D341Med (cell line): ENCODE data around the gene CAMK4.
A peak's percentile ranks its signal among the peaks of the same experiment; 100 is the strongest.
"Not testable (repeated sequence)": the region's sequence is repeated elsewhere in the genome, so short reads cannot be mapped to it uniquely, and the experiment has no call there.

Experiments used
- DNase-seq: peaks from one replicate; pipeline ENCODE4 v3.0.0; 2012; ENCODE audit warnings: low spot score

The CAMK4 gene

GRCh38 chr5:111257610-111258009, 33.4 kb downstream of the CAMK4 start:
- DNase-seq: not testable (repeated sequence)

DNA sequence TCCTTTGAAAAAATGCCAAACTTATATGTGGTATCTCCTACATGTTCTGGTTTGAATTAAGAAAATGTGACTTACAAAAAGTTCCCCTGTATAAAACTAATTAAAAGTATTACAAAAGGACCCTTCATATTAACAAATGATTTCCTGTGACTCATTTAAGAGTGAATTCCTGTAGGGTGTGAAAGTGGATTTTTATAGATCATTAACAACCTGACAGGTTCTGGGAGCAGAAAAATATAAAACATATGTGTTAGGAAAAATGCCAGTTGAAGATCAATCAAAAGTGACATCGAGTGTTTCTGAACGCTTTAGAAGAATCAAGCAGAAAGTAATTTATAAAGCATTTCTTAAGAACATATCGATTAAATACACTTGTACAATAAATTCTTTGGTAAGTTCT, 35.5 kb downstream of the CAMK4 start:
- no peak for DNase-seq

- DNase-seq: no peak
Observed at GRCh38 chr5:111261610-111262009, 37.4 kb downstream of the CAMK4 start.

DNA sequence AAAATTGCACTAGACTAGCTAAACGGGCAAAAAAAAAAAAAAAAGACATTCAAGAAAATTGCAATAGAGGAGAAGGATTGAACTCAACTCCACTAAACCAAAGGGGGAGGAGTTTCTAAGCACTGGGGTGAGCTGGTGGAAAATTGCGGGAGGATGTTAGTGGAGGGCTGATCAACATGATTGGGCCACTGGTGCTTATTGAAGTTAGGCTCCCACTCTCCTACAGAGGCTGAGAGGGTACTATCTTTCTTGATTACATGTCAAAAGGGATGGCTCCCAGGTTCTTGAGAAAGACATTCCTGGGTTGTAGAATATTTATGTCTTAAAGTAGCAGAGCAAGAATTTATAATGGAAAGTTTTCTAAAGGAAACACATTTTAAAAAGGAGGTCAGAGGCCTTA, 38.0 kb downstream of the CAMK4 start:
- DNase-seq: no peak

GRCh38 chr5:111262815-111263214, 38.6 kb downstream of the CAMK4 start:
- DNase-seq: no peak

- no peak for DNase-seq
Observed at GRCh38 chr5:111266491-111266890, 42.3 kb downstream of the CAMK4 start.

DNA sequence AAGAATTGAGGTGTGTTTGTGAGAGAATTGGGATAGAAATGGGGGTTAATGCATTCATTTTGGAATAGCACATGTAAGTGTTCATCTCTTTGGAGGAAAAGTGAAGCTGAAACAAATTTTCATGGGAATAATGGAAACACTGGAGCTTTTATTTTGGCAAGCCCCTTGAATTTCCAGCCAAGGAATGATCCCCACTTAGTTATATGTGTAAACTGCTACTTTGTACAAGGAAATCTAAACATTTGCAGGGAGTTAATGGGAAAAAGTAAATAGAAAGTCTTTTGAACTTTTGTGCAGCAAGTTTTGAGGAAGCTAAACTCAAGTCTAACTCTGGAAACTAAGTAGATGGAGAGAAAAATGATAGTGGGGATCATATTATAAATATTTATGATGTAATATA, 44.1 kb downstream of the CAMK4 start:
- DNase-seq: no peak

DNA sequence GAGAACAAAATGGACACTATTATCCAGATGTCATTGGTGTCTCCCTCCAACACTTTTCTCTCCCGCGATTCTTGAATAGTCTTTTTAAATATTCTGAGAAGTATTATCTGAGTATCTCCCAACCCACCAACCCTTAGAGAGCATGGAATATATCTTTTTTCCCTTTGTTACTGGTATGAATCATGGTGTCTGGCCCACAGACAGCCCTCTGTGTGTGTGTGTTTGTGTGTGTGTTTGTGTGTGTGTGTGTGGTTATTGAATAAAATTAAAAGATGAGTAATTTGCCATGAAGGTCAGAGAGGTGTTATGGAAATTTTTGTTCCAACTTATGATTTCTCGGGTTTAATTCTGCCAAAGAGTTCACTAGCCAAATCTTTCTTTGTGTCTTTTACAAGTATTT, 47.7 kb downstream of the CAMK4 start:
- no peak for DNase-seq

GRCh38 chr5:111277061-111277460, 52.9 kb downstream of the CAMK4 start:
- no peak for DNase-seq

DNA sequence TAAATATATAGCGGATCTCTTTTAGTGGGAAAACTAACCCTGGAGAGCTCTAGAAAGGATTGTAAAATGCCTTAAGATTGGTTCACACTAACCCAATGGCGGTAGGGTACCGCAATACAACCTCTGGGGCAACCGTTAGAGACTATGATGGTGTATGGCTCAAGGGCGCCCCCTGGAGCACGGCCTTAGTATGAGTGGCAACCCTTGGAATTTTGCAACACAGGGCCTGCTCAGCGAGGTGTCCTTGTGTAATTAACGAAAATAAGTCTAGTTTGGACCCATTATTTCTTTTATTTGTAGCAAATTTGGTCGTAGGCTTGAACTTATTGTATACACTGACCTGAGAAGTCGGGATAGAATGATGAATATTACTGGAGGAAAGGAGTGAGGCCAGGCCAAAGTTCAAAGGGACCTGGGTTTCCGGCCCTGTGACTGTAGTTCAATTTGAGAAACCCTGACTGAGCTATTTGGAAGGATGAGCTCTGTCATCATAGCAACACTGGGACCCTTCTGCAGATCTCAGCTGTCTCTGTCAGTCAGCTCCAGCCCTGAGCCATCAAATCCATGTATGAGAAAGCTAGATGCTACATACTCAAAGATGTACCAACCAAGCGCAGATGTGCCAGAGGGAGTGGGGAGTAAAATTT, 54.8 kb downstream of the CAMK4 start:
- peak; percentile 72 for DNase-seq

DNA sequence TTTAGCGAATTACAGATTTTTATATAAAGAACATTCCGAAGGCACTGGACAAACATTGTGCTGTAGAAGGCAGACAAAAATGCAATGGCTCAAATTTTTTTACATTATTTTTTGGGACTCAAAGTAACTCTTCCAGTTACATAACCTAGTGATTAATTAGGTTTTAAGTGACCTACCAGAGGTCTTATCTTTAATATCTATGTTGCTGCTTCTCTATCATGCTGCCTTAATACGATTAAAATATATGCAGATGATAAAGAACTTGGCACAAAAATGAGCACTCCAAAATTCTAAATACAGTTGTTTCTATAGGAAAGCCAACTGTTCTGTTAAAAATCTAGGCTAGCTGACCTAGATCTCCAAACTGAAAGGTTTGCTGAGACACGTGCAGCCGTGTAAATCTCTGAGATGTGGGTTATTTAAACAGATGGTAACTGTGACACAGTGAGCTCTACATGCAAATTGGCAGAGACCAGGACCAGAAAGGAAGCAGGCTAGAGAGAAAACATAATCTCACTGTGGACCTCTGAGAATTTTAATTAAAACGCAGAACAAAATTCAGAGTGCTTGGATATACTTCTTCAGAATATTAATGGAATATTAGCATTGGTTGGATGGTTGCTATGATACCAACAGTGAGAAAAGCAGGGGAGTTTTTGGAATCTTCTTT, 56.2 kb downstream of the CAMK4 start:
- no peak for DNase-seq

- no peak for DNase-seq
Observed at GRCh38 chr5:111282798-111283197, 58.6 kb downstream of the CAMK4 start.

DNA sequence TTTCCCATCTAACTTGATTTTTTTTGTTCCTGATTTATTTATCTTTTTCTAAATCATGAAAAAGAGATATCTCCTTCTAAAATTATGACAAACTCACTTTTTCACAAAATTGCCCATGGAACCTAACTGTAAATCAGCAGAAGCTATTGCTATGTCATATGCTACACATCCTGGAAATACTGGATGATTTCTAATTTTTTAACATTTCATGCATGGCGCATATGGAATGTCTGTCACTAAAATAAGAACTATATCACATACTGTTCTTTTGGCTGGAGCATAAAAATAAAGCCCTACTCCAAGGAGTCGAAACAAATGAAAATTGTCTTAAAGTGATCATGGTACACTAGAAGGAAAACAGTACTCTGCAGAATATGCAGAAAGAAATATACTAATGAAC, 60.6 kb downstream of the CAMK4 start:
- DNase-seq: no peak

DNA sequence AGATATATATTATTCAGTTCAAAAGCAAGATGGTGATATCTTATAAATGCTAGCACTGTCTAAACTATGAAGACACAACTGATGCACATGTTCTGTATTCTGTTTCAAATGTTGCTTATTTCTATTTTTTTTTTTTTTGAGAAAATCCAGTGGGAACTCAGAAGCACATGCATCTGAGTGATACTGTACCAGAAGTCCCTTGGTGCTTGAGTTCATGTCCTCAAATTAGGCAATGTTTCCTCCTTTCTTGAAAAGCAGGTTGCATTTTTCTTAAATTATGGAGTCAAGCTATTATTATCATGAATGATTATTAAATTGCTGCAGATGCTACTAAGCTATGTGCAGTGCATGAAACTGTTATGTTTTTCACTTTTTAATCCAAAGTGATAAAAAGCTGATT, 70.4 kb downstream of the CAMK4 start:
- DNase-seq: no peak

DNA sequence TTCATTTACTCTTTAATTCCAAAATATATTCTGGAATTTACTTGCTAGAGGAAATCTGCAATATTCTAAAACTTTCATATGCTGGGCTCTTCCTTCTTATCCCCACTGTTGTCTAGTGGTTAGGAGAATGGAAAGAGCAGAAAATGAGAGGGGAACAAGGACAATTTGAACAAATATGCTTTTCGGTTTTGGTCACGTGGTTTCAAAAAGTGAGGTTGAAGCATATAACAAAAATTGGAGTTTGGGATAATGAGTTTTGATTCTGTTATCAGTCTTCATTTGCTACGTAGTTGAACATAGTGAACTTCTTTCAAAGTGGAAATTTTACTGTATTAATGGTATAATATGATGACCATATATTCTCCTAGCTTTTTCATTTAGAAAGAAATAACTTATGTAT, 71.5 kb downstream of the CAMK4 start:
- no peak for DNase-seq

GRCh38 chr5:111296570-111296969, 72.4 kb downstream of the CAMK4 start:
- DNase-seq: no peak

DNA sequence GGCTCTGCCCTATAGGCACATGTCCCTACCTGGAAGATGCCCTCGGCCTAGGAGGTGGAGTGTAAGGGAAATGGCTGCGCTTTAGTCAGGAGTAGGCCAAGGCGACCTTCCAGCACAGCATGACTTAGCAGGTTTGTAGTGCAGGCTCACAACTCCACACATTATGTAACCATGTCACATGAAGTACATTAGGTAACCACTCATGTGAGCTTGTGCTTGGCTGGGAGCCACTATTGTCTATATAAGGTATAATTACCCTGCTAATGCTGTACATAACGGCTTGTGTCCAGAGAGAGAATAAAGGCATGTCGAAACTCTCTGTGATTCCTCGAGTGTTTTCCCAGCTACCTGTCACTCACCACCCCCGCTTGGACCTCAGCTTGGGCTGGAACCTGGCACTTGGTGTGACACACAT, 74.9 kb downstream of the CAMK4 start:
- DNase-seq: no peak

GRCh38 chr5:111299831-111300432, 75.7 kb downstream of the CAMK4 start:
- no peak for DNase-seq

DNA sequence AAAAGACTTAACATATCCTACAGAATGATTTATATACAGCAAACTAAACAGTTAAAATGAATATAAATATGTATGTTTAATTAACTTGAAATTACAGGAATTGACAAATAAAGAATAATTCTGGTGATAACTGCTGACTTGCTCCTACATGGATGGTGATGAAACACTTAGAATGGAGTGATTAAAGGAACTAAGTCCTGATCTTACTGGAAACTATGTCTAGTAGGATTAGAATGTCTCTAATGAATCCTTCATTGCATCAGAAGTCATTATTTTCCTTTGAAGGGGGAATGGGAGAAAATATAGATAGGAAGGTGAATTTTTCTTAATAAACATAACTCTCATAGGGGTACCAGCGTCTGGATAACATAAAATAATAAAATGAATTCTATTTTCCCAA, 77.1 kb downstream of the CAMK4 start:
- DNase-seq: no peak

GRCh38 chr5:111302043-111302442, 77.9 kb downstream of the CAMK4 start:
- not testable (repeated sequence) for DNase-seq

DNA sequence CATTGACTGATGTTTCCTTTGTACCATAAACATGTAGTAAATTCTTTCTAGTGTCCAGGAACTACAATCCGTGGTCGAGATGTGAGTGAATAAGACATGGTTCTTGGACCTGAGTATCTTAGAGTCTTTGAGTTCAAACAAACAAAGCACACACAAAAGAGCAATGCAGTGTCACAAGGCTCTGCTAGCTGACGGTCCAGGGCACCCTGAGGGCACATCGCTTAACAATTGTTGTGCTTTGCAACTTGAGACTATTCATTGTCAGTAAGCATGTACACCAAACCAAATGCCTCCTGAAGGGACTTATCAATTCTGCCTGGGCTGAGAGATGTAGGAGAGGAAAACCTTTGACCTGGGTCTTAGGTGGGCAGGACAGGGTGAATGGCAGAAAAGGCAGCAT, 84.8 kb downstream of the CAMK4 start:
- DNase-seq: no peak

- DNase-seq: no peak
Observed at GRCh38 chr5:111309384-111309783, 85.2 kb downstream of the CAMK4 start.

DNA sequence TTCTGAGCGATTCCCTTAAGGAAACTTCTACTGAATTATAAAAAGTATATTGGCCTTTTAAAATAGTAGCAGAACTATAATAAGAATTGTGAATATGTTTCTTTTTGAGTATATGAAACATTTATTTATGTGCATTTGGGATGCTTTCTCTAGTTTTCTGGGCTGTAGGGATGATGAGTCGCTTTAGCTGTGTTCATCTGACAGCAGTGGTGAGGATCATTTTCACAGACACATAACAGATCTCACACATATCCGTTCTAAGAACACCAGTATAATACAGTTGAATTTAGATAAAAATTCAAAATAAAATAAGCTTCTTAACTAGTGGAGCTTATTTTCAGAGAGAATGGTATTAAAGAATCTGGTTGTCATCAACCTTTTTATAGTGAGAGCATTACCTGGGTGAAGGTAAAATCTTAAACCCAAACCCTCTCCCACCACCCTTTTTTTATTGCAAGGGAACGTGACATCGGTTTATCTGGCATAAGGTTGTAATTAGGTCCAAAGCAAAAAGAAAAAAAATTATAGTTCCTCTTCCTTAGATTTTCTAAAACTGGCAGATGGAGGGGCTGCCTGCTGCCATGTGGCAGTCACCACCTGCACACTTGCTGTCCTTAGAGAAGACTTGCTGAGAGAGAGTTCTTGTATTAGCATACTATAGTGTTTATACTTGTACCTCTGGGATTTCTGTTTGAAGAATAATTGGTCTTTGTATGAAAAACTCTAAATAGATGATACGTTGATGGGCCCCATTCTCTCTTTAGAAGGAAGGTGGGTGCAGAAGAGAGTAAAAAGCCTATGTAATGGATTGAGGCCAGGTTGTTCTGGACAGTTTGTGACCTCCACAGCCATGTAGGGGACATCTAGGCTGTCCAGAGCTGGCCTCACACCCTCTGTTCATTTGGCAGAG, 86.8 kb downstream of the CAMK4 start:
- DNase-seq: no peak
